GM23248 (cell line): Measurements from ENCODE around the gene ACACB.

Experiments used
- EZH2 ChIP-seq: fragments of 200-600 bp; sonication (generic); IDR thresholded peaks from 2 replicates; pipeline ENCODE4 v1.6.1; 2018; ENCODE audit warnings: antibody characterized with exemption, mild to moderate bottlenecking; ENCODE audit not compliant: insufficient read depth, poor library complexity, severe bottlenecking
- EZH2phosphoT487 ChIP-seq: fragments of 200-600 bp; sonication (generic); IDR thresholded peaks from 2 replicates; pipeline ENCODE4 v1.6.1; 2018; ENCODE audit warnings: antibody characterized with exemption, moderate library complexity, mild to moderate bottlenecking, low read depth; ENCODE audit not compliant: insufficient read depth

DNA sequence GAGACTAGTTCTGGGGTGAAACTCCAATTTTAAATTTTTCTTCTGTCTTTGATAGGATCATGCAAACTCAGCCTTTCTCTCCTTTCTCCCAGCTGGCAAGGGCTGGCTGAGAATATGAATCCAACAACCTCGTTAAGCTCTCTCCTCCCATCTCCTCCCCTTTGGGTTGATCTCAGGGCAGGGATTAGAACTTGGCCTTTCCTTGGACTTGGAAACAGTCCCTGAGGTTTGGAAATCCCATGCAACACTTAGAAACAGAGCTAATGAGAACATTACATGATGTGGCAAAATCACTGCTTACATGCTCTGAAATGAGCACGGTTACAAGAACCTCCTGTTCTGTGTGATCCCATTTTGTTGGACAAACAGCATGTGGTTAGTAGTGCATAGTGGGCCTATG, 31.6 kb downstream of the ACACB start:
- no peak for TF ChIP-seq EZH2
- no peak for TF ChIP-seq EZH2phosphoT487
